Measurements from ENCODE around the gene OR4E2. TPM values are rescaled to one million over a fixed set of nuclear protein-coding genes. Genes with fewer than 3 reads are reported as not detected.

Gene OR4E2
- total RNA-seq, 1 experiment from 2014 or later: not detected

- Histone ChIP-seq H3K4me1 (ENCODE audit: low read length) (peaks cover 5% of the 10 kb centered on the region; the same call in 1 of the 2 replicates), H3K27ac (ENCODE audit: low read length) (no peak overlapping the region), H3K27me3 (ENCODE audit: low read length) (no peaks in the 10 kb centered on the region), H3K79me2 (ENCODE audit: low read length) (no peaks in the 10 kb centered on the region), H2AFZ (ENCODE audit: low read length) (no peak overlapping the region), H4K20me1 (ENCODE audit: insufficient read depth, low read depth, low read length) (no peaks in the 10 kb centered on the region), H3K4me2 (ENCODE audit: low read depth, low read length, poor library complexity, severe bottlenecking) (no peak overlapping the region), H3K4me3 (ENCODE audit: low read length) (no peak overlapping the region), H3K36me3 (ENCODE audit: insufficient read depth, low read length) (no peaks in the 10 kb centered on the region), H3K9ac (ENCODE audit: low read length) (no peak overlapping the region), H3K9me3 (ENCODE audit: low read length) (no peaks in the 10 kb centered on the region), H3K9me2 (replicated peaks; ENCODE audit: insufficient read depth, low read length) (no peaks in the 10 kb centered on the region)
- DNase-seq: no peak
Measured at GRCh38 chr14:21642683-21643082, 11.0 kb upstream of the OR4E2 start.

- Histone ChIP-seq H3K4me2 (ENCODE audit: low read depth, low read length, poor library complexity, severe bottlenecking) (no peak overlapping the region), H3K9me3 (ENCODE audit: low read length) (no peaks in the 10 kb centered on the region), H4K20me1 (ENCODE audit: insufficient read depth, low read depth, low read length) (no peaks in the 10 kb centered on the region), H3K4me1 (ENCODE audit: low read length) (peaks cover 5% of the 10 kb centered on the region; the same call in 1 of the 2 replicates), H3K79me2 (ENCODE audit: low read length) (no peaks in the 10 kb centered on the region), H3K27me3 (ENCODE audit: low read length) (no peaks in the 10 kb centered on the region), H3K9ac (ENCODE audit: low read length) (no peak overlapping the region), H3K4me3 (ENCODE audit: low read length) (no peak overlapping the region), H3K36me3 (ENCODE audit: insufficient read depth, low read length) (no peaks in the 10 kb centered on the region), H2AFZ (ENCODE audit: low read length) (no peak overlapping the region), H3K9me2 (replicated peaks; ENCODE audit: insufficient read depth, low read length) (no peaks in the 10 kb centered on the region), H3K27ac (ENCODE audit: low read length) (no peak overlapping the region)
- no peak for DNase-seq
Measured at GRCh38 chr14:21643407-21643806, 10.2 kb upstream of the OR4E2 start.

- Histone ChIP-seq H3K79me2 (ENCODE audit: low read length) (no peaks in the 10 kb centered on the region), H2AFZ (ENCODE audit: low read length) (no peak overlapping the region), H3K4me1 (ENCODE audit: low read length) (no peaks in the 10 kb centered on the region), H3K4me2 (ENCODE audit: low read depth, low read length, poor library complexity, severe bottlenecking) (no peak overlapping the region), H3K9ac (ENCODE audit: low read length) (no peak overlapping the region), H3K9me2 (replicated peaks; ENCODE audit: insufficient read depth, low read length) (no peaks in the 10 kb centered on the region), H3K27ac (ENCODE audit: low read length) (no peak overlapping the region), H3K36me3 (ENCODE audit: insufficient read depth, low read length) (no peaks in the 10 kb centered on the region), H4K20me1 (ENCODE audit: insufficient read depth, low read depth, low read length) (no peaks in the 10 kb centered on the region), H3K9me3 (ENCODE audit: low read length) (no peaks in the 10 kb centered on the region), H3K4me3 (ENCODE audit: low read length) (no peak overlapping the region), H3K27me3 (ENCODE audit: low read length) (no peaks in the 10 kb centered on the region; the same call in 1 of the 2 replicates)
- no peak for DNase-seq
Measured at GRCh38 chr14:21647380-21647779, 6.3 kb upstream of the OR4E2 start.

GRCh38 chr14:21652209-21652808 is 1.3 kb upstream of the OR4E2 start:
- H3K9me3 ChIP-seq (ENCODE audit: low read length): no peaks in the 10 kb centered on the region
- no peak overlapping the region for H3K4me2 ChIP-seq (ENCODE audit: low read depth, low read length, poor library complexity, severe bottlenecking)
- H4K20me1 ChIP-seq (ENCODE audit: insufficient read depth, low read depth, low read length): no peaks in the 10 kb centered on the region
- H3K4me3 ChIP-seq (ENCODE audit: low read length): no peak overlapping the region
- DNase-seq: no peak
- no peaks in the 10 kb centered on the region for H3K79me2 ChIP-seq (ENCODE audit: low read length)
- H3K36me3 ChIP-seq (ENCODE audit: insufficient read depth, low read length): no peaks in the 10 kb centered on the region
- H3K9me2 ChIP-seq (replicated peaks; ENCODE audit: insufficient read depth, low read length): no peaks in the 10 kb centered on the region
- no peaks in the 10 kb centered on the region; the same call in 1 of the 2 replicates for H3K27me3 ChIP-seq (ENCODE audit: low read length)
- no peak overlapping the region for H3K27ac ChIP-seq (ENCODE audit: low read length)
- H2AFZ ChIP-seq (ENCODE audit: low read length): no peak overlapping the region
- no peak overlapping the region for H3K9ac ChIP-seq (ENCODE audit: low read length)
- H3K4me1 ChIP-seq (ENCODE audit: low read length): no peaks in the 10 kb centered on the region

- H3K4me3 ChIP-seq (ENCODE audit: low read length): no peak overlapping the region
- no peaks in the 10 kb centered on the region for H3K9me2 ChIP-seq (replicated peaks; ENCODE audit: insufficient read depth, low read length)
- H3K36me3 ChIP-seq (ENCODE audit: insufficient read depth, low read length): no peaks in the 10 kb centered on the region
- H4K20me1 ChIP-seq (ENCODE audit: insufficient read depth, low read depth, low read length): no peaks in the 10 kb centered on the region
- H3K4me1 ChIP-seq (ENCODE audit: low read length): no peaks in the 10 kb centered on the region
- H3K27me3 ChIP-seq (ENCODE audit: low read length): no peaks in the 10 kb centered on the region; the same call in 1 of the 2 replicates
- H2AFZ ChIP-seq (ENCODE audit: low read length): no peak overlapping the region
- DNase-seq: no peak
- H3K79me2 ChIP-seq (ENCODE audit: low read length): no peaks in the 10 kb centered on the region
- H3K9ac ChIP-seq (ENCODE audit: low read length): no peak overlapping the region
- no peaks in the 10 kb centered on the region for H3K9me3 ChIP-seq (ENCODE audit: low read length)
- no peak overlapping the region for H3K4me2 ChIP-seq (ENCODE audit: low read depth, low read length, poor library complexity, severe bottlenecking)
- H3K27ac ChIP-seq (ENCODE audit: low read length): no peak overlapping the region
Measured at GRCh38 chr14:21654215-21654614, 580 bp downstream of the OR4E2 start.

- no peak overlapping the region for H3K4me3 ChIP-seq (ENCODE audit: low read length)
- no peaks in the 10 kb centered on the region for H3K4me1 ChIP-seq (ENCODE audit: low read length)
- no peaks in the 10 kb centered on the region for H3K9me2 ChIP-seq (replicated peaks; ENCODE audit: insufficient read depth, low read length)
- no peak overlapping the region for H3K9ac ChIP-seq (ENCODE audit: low read length)
- no peak for DNase-seq
- H3K36me3 ChIP-seq (ENCODE audit: insufficient read depth, low read length): no peaks in the 10 kb centered on the region
- no peak overlapping the region for H3K27ac ChIP-seq (ENCODE audit: low read length)
- H3K4me2 ChIP-seq (ENCODE audit: low read depth, low read length, poor library complexity, severe bottlenecking): no peak overlapping the region
- no peaks in the 10 kb centered on the region for H3K79me2 ChIP-seq (ENCODE audit: low read length)
- H3K9me3 ChIP-seq (ENCODE audit: low read length): no peaks in the 10 kb centered on the region
- no peaks in the 10 kb centered on the region for H4K20me1 ChIP-seq (ENCODE audit: insufficient read depth, low read depth, low read length)
- H2AFZ ChIP-seq (ENCODE audit: low read length): no peak overlapping the region
- H3K27me3 ChIP-seq (ENCODE audit: low read length): no peaks in the 10 kb centered on the region; the same call in 1 of the 2 replicates
Measured at GRCh38 chr14:21656980-21657379, 3.3 kb downstream of the OR4E2 start.

GRCh38 chr14:21668377-21668776 is 14.7 kb downstream of the OR4E2 start:
- H3K4me2 ChIP-seq (ENCODE audit: low read depth, low read length, poor library complexity, severe bottlenecking): no peak overlapping the region
- no peak overlapping the region for H3K4me3 ChIP-seq (ENCODE audit: low read length)
- H3K4me1 ChIP-seq (ENCODE audit: low read length): no peaks in the 10 kb centered on the region
- H4K20me1 ChIP-seq (ENCODE audit: insufficient read depth, low read depth, low read length): no peaks in the 10 kb centered on the region
- no peaks in the 10 kb centered on the region for H3K27me3 ChIP-seq (ENCODE audit: low read length)
- DNase-seq: no peak
- no peaks in the 10 kb centered on the region for H3K9me2 ChIP-seq (replicated peaks; ENCODE audit: insufficient read depth, low read length)
- H3K9me3 ChIP-seq (ENCODE audit: low read length): no peaks in the 10 kb centered on the region
- H3K9ac ChIP-seq (ENCODE audit: low read length): no peak overlapping the region
- no peaks in the 10 kb centered on the region for H3K36me3 ChIP-seq (ENCODE audit: insufficient read depth, low read length)
- H3K27ac ChIP-seq (ENCODE audit: low read length): no peak overlapping the region
- no peak overlapping the region for H2AFZ ChIP-seq (ENCODE audit: low read length)
- H3K79me2 ChIP-seq (ENCODE audit: low read length): no peaks in the 10 kb centered on the region

- Histone ChIP-seq H3K9me2 (replicated peaks; ENCODE audit: insufficient read depth, low read length) (no peaks in the 10 kb centered on the region), H3K9me3 (ENCODE audit: low read length) (no peaks in the 10 kb centered on the region)
Measured at GRCh38 chr14:21669284-21669683, 15.6 kb downstream of the OR4E2 start.

More at GRCh38 chr14:21669284-21669683, 15.6 kb downstream of the OR4E2 start:
- Histone ChIP-seq H3K27ac (ENCODE audit: low read length) (no peak overlapping the region), H3K79me2 (ENCODE audit: low read length) (no peaks in the 10 kb centered on the region), H3K9ac (ENCODE audit: low read length) (no peak overlapping the region), H3K4me1 (ENCODE audit: low read length) (no peaks in the 10 kb centered on the region), H3K4me3 (ENCODE audit: low read length) (no peak overlapping the region), H4K20me1 (ENCODE audit: insufficient read depth, low read depth, low read length) (no peaks in the 10 kb centered on the region), H3K27me3 (ENCODE audit: low read length) (no peaks in the 10 kb centered on the region), H3K4me2 (ENCODE audit: low read depth, low read length, poor library complexity, severe bottlenecking) (no peak overlapping the region), H3K36me3 (ENCODE audit: insufficient read depth, low read length) (no peaks in the 10 kb centered on the region), H2AFZ (ENCODE audit: low read length) (no peak overlapping the region)
- DNase-seq: no peak
